ENCODE results near the gene PIGP. TPM values are rescaled to one million over a fixed set of nuclear protein-coding genes. Genes with fewer than 3 reads are reported as not detected.
"Not testable (repeated sequence)": the region's sequence is repeated elsewhere in the genome, so short reads cannot be mapped to it uniquely, and the experiment has no call there.

Gene PIGP
- 11.0 and 25.5 TPM in 2 replicates for polyA plus RNA-seq (2014; cell fraction: cytosol; rRNA removed)
- polyA plus RNA-seq (2014; cell fraction: nucleus; rRNA removed), result 14.6 and 23.6 TPM in 2 replicates

DNA sequence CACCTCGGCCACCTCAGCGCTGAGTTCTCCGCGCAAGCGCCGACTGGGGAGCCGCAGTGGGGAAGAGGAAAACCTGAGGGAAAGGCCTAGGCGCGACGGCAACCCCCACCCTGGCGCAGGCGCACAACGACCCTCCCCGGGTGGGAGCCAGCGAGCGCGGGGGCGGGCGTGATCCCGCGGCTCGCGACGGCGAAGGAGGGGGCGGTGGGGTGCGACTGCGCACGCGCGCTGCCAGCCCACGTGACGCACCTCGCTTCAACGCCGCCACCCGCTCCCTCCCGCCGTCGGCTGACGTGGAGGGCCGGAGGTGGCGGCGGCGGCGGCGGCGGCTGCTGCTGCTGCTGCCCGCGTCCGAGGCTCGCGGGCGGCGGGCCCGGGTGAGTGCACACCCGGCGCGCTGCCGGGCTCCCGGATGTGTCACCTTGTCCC lies at the start of gene PIGP, which contains the start of gene TTC3:
TSS of gene PIGP (minus strand) at position 84 of the 429 bp plus-strand sequence. CDS start 556 bp downstream, outside the sequence.
TSS of gene TTC3 (plus strand) at position 267 of the 429 bp plus-strand sequence. CDS start 14,004 bp downstream, outside the sequence.
- peak; percentile 92 for DNase-seq (ENCODE audit: low spot score)

GRCh38 chr21:37119421-37120218 lies 46.7 kb upstream of the PIGP start:
- DNase-seq (ENCODE audit: low spot score), result no peak

DNA sequence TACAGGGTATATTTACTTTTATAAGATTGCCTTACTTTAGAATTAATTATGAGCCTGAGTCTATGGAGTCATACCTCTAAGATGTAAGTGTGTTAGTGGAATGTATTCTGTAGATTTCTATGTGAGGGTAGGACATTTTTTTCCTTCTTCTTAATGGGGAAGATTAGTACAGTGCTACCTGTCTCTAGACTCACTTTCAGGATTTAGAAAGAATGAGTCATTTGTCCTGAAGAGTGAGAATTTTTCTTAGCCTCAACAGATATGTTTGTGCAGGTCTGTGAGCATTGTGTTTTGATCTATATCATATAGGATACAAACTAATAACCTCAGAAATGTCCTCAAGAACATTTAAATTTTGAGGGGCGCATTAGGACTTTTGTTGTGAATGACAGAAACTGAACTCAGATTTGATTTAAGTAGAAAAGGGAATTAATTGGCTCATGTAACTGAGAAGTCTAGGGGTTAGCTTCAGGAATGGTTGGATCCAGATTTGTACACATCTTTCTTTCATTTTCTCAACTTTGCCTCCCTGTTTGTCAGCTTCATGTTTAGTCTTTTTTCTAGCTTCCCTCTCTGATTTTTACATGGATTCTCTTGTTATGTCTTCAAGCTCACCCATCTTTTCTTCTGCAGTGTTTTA lies 45.4 kb upstream of the PIGP start:
- DNase-seq (ENCODE audit: low spot score), result no peak

GRCh38 chr21:37117204-37117603 lies 44.3 kb upstream of the PIGP start:
- DNase-seq (ENCODE audit: low spot score), result no peak

- not testable (repeated sequence) for DNase-seq (ENCODE audit: low spot score)
Observed at GRCh38 chr21:37116459-37116858, 43.6 kb upstream of the PIGP start.

- not testable (repeated sequence) for DNase-seq (ENCODE audit: low spot score)
Observed at GRCh38 chr21:37114301-37114700, 41.4 kb upstream of the PIGP start.

DNA sequence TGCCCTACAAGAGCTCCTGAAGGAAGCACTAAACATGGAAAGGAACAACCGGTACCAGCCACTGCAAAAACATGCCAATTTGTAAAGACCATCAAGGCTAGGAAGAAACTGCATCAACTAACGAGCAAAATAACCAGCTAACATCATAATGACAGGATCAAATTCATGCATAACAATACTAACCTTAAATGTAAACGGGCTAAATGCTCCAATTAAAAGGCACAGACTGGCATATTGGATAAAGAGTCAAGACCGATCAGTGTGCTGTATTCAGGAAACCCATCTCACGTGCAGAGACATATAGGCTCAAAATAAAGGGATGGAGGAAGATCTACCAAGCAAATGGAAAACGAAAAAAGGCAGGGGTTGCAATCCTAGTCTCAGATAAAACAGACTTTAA lies 38.2 kb upstream of the PIGP start:
- not testable (repeated sequence) for DNase-seq (ENCODE audit: low spot score)

DNA sequence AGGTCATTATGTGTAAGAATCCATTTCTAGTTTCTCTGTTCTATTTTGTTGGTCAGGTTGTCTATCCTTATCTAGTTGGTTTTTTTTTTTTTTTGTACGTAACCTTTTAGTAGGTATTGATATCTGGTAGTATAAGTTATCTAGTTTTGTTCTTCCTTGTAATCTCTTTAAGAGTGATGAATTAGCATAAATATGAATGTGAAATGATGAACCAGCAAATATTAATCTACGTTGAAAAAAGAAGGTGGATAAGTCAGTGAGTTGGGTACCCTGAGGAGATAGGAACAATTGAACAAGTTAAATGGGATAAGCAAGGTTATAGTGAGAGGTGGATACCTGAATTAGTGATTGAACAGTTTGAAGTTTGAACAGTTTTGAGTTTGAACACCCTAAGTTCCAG lies 34.1 kb upstream of the PIGP start:
- DNase-seq (ENCODE audit: low spot score), result no peak

- DNase-seq (ENCODE audit: low spot score), result not testable (repeated sequence)
Observed at GRCh38 chr21:37102746-37103145, 29.9 kb upstream of the PIGP start.

- no peak for DNase-seq (ENCODE audit: low spot score)
Observed at GRCh38 chr21:37101384-37101783, 28.5 kb upstream of the PIGP start.

DNA sequence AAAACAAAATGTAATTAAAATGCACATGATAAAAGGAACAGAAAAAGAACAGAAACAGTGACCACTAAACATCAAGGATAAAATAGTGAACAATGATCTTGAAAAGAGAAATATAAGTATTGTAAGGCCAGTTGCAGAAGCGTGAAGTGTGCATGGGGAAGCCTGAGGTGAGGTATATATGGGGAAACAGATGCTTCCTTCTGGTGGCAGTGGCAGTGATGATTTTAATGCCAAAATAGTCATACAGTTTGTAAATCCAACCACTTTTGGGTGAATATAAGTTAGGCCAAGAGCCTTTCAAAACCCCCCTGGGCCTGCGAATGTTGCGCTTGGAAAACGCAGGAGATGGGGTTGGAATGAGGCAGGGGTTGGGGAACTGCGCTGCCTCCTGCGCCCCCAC lies 27.4 kb upstream of the PIGP start:
- DNase-seq (ENCODE audit: low spot score), result no peak

DNA sequence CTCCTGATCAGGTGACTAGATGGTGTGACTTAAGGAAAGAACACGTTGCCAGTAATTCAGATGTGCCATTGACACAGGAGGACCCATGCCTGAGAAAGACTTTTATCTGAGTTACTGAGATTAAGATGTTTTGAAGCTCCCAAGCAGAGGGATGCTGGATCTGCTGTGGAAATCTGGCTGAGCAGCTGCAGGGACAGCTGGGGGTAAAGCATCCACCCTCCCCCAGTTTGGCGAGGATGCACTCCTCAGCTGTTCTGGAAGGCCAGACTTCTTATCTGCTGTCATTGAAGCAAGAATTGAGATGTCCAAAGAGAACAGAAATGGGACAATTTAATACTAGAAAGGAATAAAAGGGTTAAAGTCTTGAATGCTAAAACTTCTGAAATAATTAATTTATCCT lies 25.9 kb upstream of the PIGP start:
- no peak for DNase-seq (ENCODE audit: low spot score)

GRCh38 chr21:37095821-37096220 lies 22.9 kb upstream of the PIGP start:
- no peak for DNase-seq (ENCODE audit: low spot score)

DNA sequence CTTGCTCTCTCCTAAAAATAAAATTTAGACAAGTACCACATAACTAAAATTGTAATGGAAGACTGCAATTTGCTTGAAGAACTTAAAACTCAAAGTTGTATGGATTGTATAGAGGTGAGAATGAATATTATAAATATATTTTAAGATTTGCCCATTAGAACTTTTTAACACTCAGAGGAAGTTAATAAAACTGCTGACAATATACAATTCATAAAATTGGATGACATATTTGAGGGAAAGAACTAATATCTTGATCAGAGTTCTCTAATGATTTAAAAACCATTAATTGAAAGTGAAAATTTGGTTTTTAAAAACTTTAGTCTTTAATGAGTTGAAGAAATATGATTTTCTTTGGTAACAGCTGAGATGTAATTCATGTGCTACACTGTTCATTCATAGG lies 21.1 kb upstream of the PIGP start:
- no peak for DNase-seq (ENCODE audit: low spot score)

GRCh38 chr21:37088186-37088735 lies 15.4 kb upstream of the PIGP start:
- no peak for DNase-seq (ENCODE audit: low spot score)

DNA sequence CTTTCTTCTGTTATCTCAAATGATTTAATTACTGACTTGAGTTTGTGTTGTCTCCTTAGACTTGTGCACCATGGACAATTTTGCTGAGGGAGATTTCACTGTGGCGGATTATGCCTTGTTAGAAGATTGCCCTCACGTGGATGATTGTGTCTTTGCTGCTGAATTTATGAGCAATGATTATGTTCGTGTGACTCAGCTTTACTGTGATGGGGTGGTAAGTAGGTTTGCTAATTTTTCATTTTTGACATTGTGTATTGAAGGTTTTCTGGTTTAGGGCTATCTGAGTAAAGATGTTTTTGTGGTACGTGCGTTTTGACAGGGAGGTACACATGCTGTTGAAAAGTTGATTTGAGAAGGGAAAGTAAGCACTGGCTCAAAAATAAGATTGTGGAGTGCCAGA lies 14.3 kb upstream of the PIGP start:
- DNase-seq (ENCODE audit: low spot score), result peak; percentile 21

- no peak for DNase-seq (ENCODE audit: low spot score)
Observed at GRCh38 chr21:37085726-37086125, 12.9 kb upstream of the PIGP start.

DNA sequence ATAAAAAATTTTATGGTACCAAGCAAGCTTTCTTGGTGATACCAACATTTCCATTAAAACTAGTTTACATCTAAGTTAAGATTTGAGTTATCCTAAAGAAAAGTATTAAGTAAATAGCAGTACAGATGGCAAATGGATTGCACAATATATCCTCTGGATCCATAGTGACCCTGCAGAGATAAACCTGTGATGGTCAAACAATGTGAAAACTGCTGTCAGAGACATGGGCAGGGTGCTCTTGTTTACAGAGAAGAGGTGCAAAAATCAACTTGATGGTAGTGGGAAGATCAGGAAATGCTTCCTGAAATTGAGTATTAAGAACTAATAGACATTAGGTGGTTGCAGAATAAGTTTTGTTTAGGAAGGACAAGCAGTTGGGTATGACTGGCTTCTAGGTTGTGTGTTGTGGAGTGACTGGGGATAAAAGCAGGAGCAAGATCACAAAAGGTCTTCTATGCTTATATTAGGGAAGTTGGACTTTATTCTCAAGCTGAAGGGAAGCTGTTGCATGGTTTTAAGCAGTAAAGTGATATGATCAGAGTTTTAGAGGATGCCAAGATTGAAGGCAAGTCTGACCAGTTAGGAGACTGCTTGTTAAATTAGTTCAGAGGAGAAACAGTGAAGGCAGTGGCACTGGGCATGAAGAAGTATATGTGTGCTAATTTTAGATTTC lies 10.1 kb upstream of the PIGP start:
- DNase-seq (ENCODE audit: low spot score), result no peak

DNA sequence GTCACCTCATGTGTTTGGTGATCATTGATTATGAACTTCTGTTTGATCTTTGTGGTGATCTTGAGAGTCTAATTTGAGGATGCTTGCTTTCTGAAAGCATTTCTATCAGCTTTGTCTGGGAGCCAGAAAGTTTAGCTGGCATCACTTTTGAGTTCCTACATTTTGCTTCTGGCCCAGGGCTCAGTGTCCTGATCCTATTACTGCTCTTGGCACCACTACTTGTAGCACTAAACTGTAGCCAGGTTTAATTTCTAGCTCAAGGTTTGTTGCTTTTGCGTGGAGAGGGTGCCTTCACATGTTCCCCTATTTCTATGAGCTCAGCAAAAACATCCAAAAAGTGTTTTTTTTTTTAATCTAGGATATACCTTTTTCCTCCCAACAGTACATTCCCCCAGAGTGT lies 9.5 kb upstream of the PIGP start:
- no peak for DNase-seq (ENCODE audit: low spot score)

GRCh38 chr21:37079211-37079824 lies 6.4 kb upstream of the PIGP start:
- DNase-seq (ENCODE audit: low spot score), result no peak

GRCh38 chr21:37077403-37077802 lies 4.5 kb upstream of the PIGP start:
- no peak for DNase-seq (ENCODE audit: low spot score)

Data from SK-N-DZ (cell line).